ENCODE data around the gene ADAM23.

DNA sequence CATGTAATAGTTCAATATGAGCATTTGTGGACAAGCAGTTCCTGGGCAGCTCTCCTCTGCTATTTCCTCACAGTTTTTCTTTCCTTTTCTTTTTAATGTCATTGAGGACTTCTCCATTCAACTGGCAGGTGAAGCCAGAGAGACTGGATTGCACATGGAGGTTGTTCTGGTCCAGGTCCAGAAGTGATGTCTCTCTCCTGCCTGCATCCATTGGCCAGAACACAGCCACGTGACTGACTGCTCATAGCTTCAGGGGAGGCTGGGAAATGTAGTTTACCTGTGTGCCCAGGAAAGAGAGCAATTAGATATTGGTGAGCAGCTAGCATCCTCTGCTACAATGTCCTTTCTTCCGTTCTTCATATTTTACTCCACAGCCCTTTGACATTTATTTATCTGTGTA lies 20.2 kb upstream of the ADAM23 start:
- TF ChIP-seq, protein P1, sequence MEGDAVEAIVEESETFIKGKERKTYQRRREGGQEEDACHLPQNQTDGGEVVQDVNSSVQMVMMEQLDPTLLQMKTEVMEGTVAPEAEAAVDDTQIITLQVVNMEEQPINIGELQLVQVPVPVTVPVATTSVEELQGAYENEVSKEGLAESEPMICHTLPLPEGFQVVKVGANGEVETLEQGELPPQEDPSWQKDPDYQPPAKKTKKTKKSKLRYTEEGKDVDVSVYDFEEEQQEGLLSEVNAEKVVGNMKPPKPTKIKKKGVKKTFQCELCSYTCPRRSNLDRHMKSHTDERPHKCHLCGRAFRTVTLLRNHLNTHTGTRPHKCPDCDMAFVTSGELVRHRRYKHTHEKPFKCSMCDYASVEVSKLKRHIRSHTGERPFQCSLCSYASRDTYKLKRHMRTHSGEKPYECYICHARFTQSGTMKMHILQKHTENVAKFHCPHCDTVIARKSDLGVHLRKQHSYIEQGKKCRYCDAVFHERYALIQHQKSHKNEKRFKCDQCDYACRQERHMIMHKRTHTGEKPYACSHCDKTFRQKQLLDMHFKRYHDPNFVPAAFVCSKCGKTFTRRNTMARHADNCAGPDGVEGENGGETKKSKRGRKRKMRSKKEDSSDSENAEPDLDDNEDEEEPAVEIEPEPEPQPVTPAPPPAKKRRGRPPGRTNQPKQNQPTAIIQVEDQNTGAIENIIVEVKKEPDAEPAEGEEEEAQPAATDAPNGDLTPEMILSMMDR (optimal IDR thresholded peaks at IDR 0.05 in 1 of 3, IDR thresholded peaks at IDR 0.05 in 1 of 3, conservative IDR thresholded peaks at IDR 0.05 in 1 of 3; ENCODE audit: extremely low read depth in 1 of 3, insufficient read depth in 2 of 3, low read length in 3 of 3), result no peak
- no peak for TF ChIP-seq EZH2 (IDR thresholded peaks at IDR 0.05; ENCODE audit: low read length)

All from keratinocyte (primary cell).